Left forelimb (tissue), 1 donor: ENCODE data around the gene PLGRKT.
"Not testable (repeated sequence)": the region's sequence is repeated elsewhere in the genome, so short reads cannot be mapped to it uniquely, and the experiment has no call there.

Experiments used
- DNase-seq: peaks from one replicate; pipeline ENCODE4 v3.0.0-alpha.2; 2018; ENCODE audit warnings: low spot score

Gene PLGRKT

GRCh38 chr9:5375790-5376477, 61.8 kb downstream of the PLGRKT start:
- no peak for DNase-seq

- no peak for DNase-seq
These were observed 62.6 kb downstream of the PLGRKT start for GRCh38 chr9:5375091-5375490.

- DNase-seq, result no peak
These were observed 73.3 kb downstream of the PLGRKT start for GRCh38 chr9:5364294-5365024.

- DNase-seq, result no peak
These were observed 76.3 kb downstream of the PLGRKT start for GRCh38 chr9:5361326-5362010.

- DNase-seq, result no peak
These were observed 77.4 kb downstream of the PLGRKT start for GRCh38 chr9:5360341-5360740.

GRCh38 chr9:5357431-5358105, 80.2 kb downstream of the PLGRKT start:
- no peak for DNase-seq

GRCh38 chr9:5355817-5356216, 81.9 kb downstream of the PLGRKT start:
- DNase-seq, result no peak

- DNase-seq, result no peak
These were observed 82.5 kb downstream of the PLGRKT start for GRCh38 chr9:5355226-5355625.

- no peak for DNase-seq
These were observed 83.5 kb downstream of the PLGRKT start for GRCh38 chr9:5354184-5354583.

GRCh38 chr9:5352637-5353248, 85.0 kb downstream of the PLGRKT start:
- no peak for DNase-seq

GRCh38 chr9:5338992-5339981, 98.4 kb downstream of the PLGRKT start, which contains the start of gene RLN1:
Gene RLN1 (minus strand): TSS chr9:5339876. CDS start chr9:5339746, 130 bp downstream.
- DNase-seq, result not testable (repeated sequence)

GRCh38 chr9:5336688-5337087, 101.0 kb downstream of the PLGRKT start:
- DNase-seq, result no peak

GRCh38 chr9:5331276-5331675, 106.4 kb downstream of the PLGRKT start:
- not testable (repeated sequence) for DNase-seq

- no peak for DNase-seq
These were observed 110.7 kb downstream of the PLGRKT start for GRCh38 chr9:5326893-5327548.

- DNase-seq, result no peak
These were observed 111.5 kb downstream of the PLGRKT start for GRCh38 chr9:5326187-5326586.

GRCh38 chr9:5321601-5322000, 116.1 kb downstream of the PLGRKT start:
- DNase-seq, result not testable (repeated sequence)

GRCh38 chr9:5321058-5321457, 116.7 kb downstream of the PLGRKT start:
- no peak for DNase-seq

GRCh38 chr9:5316406-5316805, 121.3 kb downstream of the PLGRKT start:
- DNase-seq, result not testable (repeated sequence)

- no peak for DNase-seq
These were observed 122.4 kb downstream of the PLGRKT start for GRCh38 chr9:5315187-5315923.
